ENCODE data around the gene ASIC1. TPM values are rescaled to one million over a fixed set of nuclear protein-coding genes. Genes with fewer than 3 reads are reported as not detected.

The ASIC1 gene
- total and polyA plus RNA-seq, 8 donors, result 0.14 to 1.0 (median 0.57) TPM

DNA sequence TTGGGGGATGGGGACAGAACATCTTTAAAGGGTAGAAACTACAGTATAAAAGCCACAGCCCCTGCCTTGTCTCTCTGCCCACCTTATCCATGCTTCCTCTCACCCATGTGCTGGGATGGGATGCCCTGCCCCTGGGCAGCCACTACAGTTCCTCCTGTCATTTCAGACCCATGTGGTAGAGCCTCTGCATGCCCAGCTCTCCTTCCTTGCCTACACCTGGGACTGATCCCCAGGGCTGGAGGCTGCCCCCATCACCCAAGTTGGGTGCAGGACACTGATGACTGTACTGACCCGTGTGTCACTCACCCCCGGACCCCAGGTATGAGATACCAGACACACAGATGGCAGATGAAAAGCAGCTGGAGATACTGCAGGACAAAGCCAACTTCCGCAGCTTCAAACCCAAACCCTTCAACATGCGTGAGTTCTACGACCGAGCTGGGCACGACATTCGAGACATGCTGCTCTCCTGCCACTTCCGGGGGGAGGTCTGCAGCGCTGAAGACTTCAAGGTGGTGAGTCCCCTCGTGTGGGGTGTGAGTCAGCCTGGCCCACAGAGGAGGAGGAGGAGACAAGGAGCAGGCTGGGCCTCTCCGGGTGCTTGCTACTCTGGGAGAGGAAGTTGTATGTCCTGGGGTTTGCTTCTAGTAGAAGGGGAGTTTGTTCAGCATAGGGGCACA lies 2.2 kb downstream of the ASIC1 start:
- Histone ChIP-seq H3K36me3 (no peaks in the 10 kb centered on the region), H3K27ac (no peak overlapping the region), H3K4me1 (peaks cover 0 to 6% (median 0%) of the 10 kb centered on the region in 3 donors), H3K4me3 (no peak overlapping the region), H3K27me3 (no peaks in the 10 kb centered on the region), H3K9me3 (no peaks in the 10 kb centered on the region)
- TF ChIP-seq, protein P1, sequence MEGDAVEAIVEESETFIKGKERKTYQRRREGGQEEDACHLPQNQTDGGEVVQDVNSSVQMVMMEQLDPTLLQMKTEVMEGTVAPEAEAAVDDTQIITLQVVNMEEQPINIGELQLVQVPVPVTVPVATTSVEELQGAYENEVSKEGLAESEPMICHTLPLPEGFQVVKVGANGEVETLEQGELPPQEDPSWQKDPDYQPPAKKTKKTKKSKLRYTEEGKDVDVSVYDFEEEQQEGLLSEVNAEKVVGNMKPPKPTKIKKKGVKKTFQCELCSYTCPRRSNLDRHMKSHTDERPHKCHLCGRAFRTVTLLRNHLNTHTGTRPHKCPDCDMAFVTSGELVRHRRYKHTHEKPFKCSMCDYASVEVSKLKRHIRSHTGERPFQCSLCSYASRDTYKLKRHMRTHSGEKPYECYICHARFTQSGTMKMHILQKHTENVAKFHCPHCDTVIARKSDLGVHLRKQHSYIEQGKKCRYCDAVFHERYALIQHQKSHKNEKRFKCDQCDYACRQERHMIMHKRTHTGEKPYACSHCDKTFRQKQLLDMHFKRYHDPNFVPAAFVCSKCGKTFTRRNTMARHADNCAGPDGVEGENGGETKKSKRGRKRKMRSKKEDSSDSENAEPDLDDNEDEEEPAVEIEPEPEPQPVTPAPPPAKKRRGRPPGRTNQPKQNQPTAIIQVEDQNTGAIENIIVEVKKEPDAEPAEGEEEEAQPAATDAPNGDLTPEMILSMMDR (IDR thresholded peaks at IDR 0.05), result no peak
- WGBS, 2 donors, result 77 to 78% methylated on average over 12 of the region's 12 CpGs
- DNase-seq, result no peak
- no peak for FAIRE-seq
- ATAC-seq, result no peak
- intact Hi-C loops (cut with DNase I), result loop anchor here in 2 of 3 donors (5.0 to 10.0 kb wide), 2 partner anchors 87 to 195 kb away; partner anchors contain the start of gene AQP6 (in 2 of the 2)

DNA sequence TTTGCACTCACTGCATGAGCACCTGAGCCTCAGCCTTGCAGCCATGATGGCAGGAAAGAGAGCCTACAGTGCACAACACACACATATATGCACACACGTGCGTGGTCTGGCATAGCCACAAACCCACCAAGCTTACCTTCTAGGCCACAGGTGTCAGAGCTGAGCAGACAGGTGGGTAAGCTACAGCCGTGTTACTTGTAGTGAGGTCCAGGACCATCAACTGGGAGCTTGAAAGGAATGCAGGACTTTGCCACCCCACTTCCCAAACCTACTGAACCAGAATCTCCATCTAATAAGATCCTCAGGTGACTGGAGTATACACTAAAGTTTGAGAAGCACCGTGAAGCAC lies 2.7 kb downstream of the ASIC1 start:
- intact Hi-C loops (cut with DNase I), result loop anchor here in 2 of 3 donors (5.0 to 10.0 kb wide), 2 partner anchors 88 to 195 kb away; partner anchors contain the start of gene AQP6 (in 1 of the 2)
- 63 to 69% methylated on average over 4 of the region's 4 CpGs for WGBS, 2 donors

DNA sequence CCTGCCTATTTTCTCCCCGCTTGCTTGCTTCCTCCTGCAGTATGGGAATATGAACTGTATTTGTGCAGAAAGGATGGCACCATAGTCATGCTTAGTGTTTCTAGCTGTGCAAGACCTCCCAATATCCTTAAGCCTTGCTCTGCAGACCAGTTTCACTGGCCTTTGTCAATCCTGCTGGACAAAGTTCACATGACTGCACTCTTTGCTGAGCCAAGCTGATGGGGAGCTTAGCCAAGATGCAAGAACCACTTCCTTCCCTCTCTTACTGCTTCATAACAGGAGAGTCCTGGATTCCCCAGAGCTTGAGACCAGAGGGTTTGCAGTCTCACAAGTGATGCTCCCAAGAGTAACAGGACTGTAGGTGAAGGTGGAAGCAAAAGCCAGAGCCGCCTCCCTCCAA lies 3.8 kb downstream of the ASIC1 start:
- no peak overlapping the region for H3K27ac ChIP-seq
- 75 to 90% methylated on average over 2 of the region's 2 CpGs for WGBS, 2 donors
- H3K9me3 ChIP-seq, result no peaks in the 10 kb centered on the region
- FAIRE-seq, result no peak
- no peaks in the 10 kb centered on the region for H3K36me3 ChIP-seq
- TF ChIP-seq, protein P1 (IDR thresholded peaks at IDR 0.05), result no peak
- no peaks in the 10 kb centered on the region for H3K27me3 ChIP-seq
- H3K4me1 ChIP-seq, result peaks cover 0 to 6% (median 0%) of the 10 kb centered on the region in 3 donors
- DNase-seq, result no peak
- no peak overlapping the region for H3K4me3 ChIP-seq
- no peak for ATAC-seq
- intact Hi-C loops (cut with DNase I), result loop anchor here in 2 of 3 donors (5.0 to 10.0 kb wide), 2 partner anchors 89 to 196 kb away; partner anchors contain the start of gene AQP6 (in 1 of the 2)

More for the DNA sequence above, 2.7 kb downstream of the ASIC1 start:
- Histone ChIP-seq H3K9me3 (no peaks in the 10 kb centered on the region), H3K27ac (no peak overlapping the region), H3K4me1 (peaks cover 0 to 6% (median 0%) of the 10 kb centered on the region in 3 donors), H3K36me3 (no peaks in the 10 kb centered on the region), H3K4me3 (no peak overlapping the region), H3K27me3 (no peaks in the 10 kb centered on the region)
- TF ChIP-seq, protein P1 (IDR thresholded peaks at IDR 0.05), result no peak
- no peak for ATAC-seq
- no peak for DNase-seq
- no peak for FAIRE-seq

DNA sequence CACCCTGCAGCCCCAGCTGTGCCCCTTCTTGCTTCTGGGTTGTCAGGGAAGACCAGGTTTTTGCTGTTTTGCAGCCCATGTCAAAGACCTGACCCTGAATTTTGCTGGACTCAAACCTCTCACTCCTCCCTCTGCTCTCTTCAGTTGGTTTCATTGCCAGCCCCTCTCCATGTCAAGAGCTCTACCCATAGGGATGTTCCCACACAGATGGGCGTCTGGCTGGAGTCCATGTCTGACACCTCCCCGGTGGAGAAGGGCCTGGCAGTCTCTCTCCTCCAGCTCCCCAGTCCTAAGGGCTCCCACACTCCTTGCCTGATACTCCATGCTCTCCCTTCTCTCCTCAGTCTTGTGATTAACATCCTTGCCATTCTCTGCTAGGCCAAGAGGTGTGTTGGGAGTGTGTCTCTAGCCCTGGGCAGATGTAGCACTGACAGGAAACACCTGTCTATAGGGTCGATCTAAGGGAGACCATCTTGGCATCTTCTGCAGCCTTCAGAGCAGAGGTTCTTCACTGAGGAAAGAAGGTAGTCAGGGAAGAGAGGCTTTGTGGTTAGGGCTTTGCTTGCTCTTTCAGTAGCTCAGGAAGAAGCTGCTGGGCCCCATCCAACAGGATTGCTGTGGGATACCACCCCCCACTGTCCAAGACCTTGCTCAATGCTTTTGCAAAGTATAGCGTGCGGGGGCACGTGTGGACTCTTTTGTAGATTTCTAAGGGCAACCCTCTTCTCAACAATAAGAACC lies 4.7 kb downstream of the ASIC1 start:
- 56 to 65% methylated on average over 6 of the region's 6 CpGs for WGBS, 2 donors
- ATAC-seq (no peak), FAIRE-seq (no peak), DNase-seq (no peak)
- no peaks in the 10 kb centered on the region for H3K27me3 ChIP-seq
- no peaks in the 10 kb centered on the region for H3K36me3 ChIP-seq
- no peaks in the 10 kb centered on the region for H3K9me3 ChIP-seq
- no peak overlapping the region for H3K27ac ChIP-seq
- intact Hi-C loops (cut with DNase I), result loop anchor here in 2 of 3 donors (5.0 to 10.0 kb wide), 2 partner anchors 90 to 197 kb away; partner anchors contain the start of gene AQP6 (in 1 of the 2)
- peaks cover 0 to under 1% (median 0%) of the 10 kb centered on the region in 3 donors for H3K4me1 ChIP-seq
- TF ChIP-seq, protein P1 (IDR thresholded peaks at IDR 0.05), result no peak
- no peak overlapping the region for H3K4me3 ChIP-seq

Measured in pancreas (tissue), 10 donors.